Right lobe of liver (tissue), 6 donors: ENCODE data around the gene SPOCK1. TPM values are rescaled to one million over a fixed set of nuclear protein-coding genes. Genes with fewer than 3 reads are reported as not detected.

Experiments
- ATAC-seq, 4 donors: fragments of 200-7000 bp; cut with Tn5 transposase; one replicate each; pipeline ENCODE4 v1.9.1; 2020; ENCODE audit warnings: mild to moderate bottlenecking in 4 of 4, moderate library complexity in 4 of 4
- DNase-seq, 3 donors: peaks; one replicate each; pipeline ENCODE4 v3.0.0-alpha.2; 2020
- H3K27ac ChIP-seq, 3 donors: fragments of 200-600 bp; one replicate each; pipeline ENCODE4 v1.8.0; 2022
- H3K27me3 ChIP-seq, 2 donors: fragments of 200-600 bp; one replicate each; pipeline ENCODE4 v1.8.0; 2022
- H3K36me3 ChIP-seq, 4 donors: fragments of 200-600 bp; sonication (generic) in 1 of 4; one replicate each; pipeline versions ENCODE4 v1.5.1 to v1.8.0; 2017 to 2022; ENCODE audit warnings: control low read depth in 1 of 4
- H3K4me1 ChIP-seq, 4 donors: fragments of 200-600 bp; sonication (generic) in 1 of 4; one replicate each; pipeline versions ENCODE4 v1.5.1 to v1.8.0; 2017 to 2022; ENCODE audit warnings: control low read depth in 1 of 4
- H3K4me3 ChIP-seq, 3 donors: fragments of 200-600 bp; one replicate each; pipeline ENCODE4 v1.8.0; 2022
- H3K9me3 ChIP-seq, 4 donors: fragments of 200-600 bp; sonication (generic) in 1 of 4; one replicate each; pipeline versions ENCODE4 v1.5.1 to v1.8.0; 2017 to 2022; ENCODE audit warnings: control low read depth in 1 of 4
- CTCF ChIP-seq, 4 donors: fragments of 200-600 bp in 3 of 4; fragments of 450-650 bp in 1 of 4; IDR thresholded peaks; one replicate each; pipeline versions ENCODE4 v1.5.1 to v1.8.0; 2016 to 2022; ENCODE audit warnings: antibody characterized with exemption in 4 of 4, mild to moderate bottlenecking in 2 of 4
- POLR2A ChIP-seq: fragments of 450-650 bp; IDR thresholded peaks from one replicate; pipeline ENCODE4 v1.6.1; 2017; ENCODE audit warnings: antibody characterized with exemption, mild to moderate bottlenecking
- WGBS: methylation state at CpG from one replicate; pipeline ENCODE4 v1.1.6; 2018; ENCODE audit warnings: low coverage, low lambda C conversion rate; ENCODE audit not compliant: insufficient coverage; ENCODE audit errors: missing lambda C conversion rate; 5-methylcytosine and 5-hydroxymethylcytosine counted together
- intact Hi-C, 2 donors: fragments of 100-400 bp; cut with DNase I; formaldehyde crosslinking; loops; one replicate each; pipeline versions ENCODE4 v1.11.2 to v1.14.1; 2022
- total RNA-seq, 6 experiments: library from RNA; depleted of rRNA in 2 of 6; stranded (reverse); fragments of >200 nt in 2 of 6; fragmentation: NEBNext Ultra II Directional in 3 of 6; extraction: Animal tissue kit (Norgen Biotek cat#: 25700) in 3 of 6; gene quantifications; one replicate each; pipeline versions ENCODE4 v1.1.0 to v1.2.4, GENCODE V29; 2016 to 2023
- donor health status: DM: no; HTN: yes; CAD: no.
- donor health status: DM: no; HTN: no; CAD: no.
- donor health status: DM: no; HTN: no; CAD: no.
- donor health status: DM: no; HTN: yes; CAD: no.
- donor health status: DM: no; HTN: yes; CAD: no.

The SPOCK1 gene
- total RNA-seq, 6 experiments from 2014 or later, result 0.06 to 0.86 (median 0.15) TPM; not detected in 1

GRCh38 chr5:137101544-137101943, 397.6 kb downstream of the SPOCK1 start:
- Histone ChIP-seq H3K36me3 (no peaks in the 10 kb centered on the region), H3K4me1 (no peaks in the 10 kb centered on the region), H3K9me3 (no peaks in the 10 kb centered on the region), H3K4me3 (no peak overlapping the region), H3K27me3 (no peaks in the 10 kb centered on the region), H3K27ac (no peak overlapping the region)
- DNase-seq, result no peak
- intact Hi-C loops, result no loop called here
- TF ChIP-seq CTCF (IDR thresholded peaks at IDR 0.05) (no peak), POLR2A (no peak)
- no peak for ATAC-seq
- 27% methylated on average over 2 of the region's 2 CpGs for WGBS

- H3K4me1 ChIP-seq, result no peaks in the 10 kb centered on the region
- ATAC-seq, result no peak
Measured at GRCh38 chr5:137099651-137100050, 399.5 kb downstream of the SPOCK1 start.

GRCh38 chr5:137098663-137099062, 400.5 kb downstream of the SPOCK1 start:
- Histone ChIP-seq H3K27ac (no peak overlapping the region), H3K4me1 (no peaks in the 10 kb centered on the region), H3K9me3 (no peaks in the 10 kb centered on the region), H3K27me3 (no peaks in the 10 kb centered on the region), H3K36me3 (no peaks in the 10 kb centered on the region), H3K4me3 (no peak overlapping the region)
- intact Hi-C loops, result no loop called here
- TF ChIP-seq POLR2A, result no peak
- no peak for TF ChIP-seq CTCF (IDR thresholded peaks at IDR 0.05)
- DNase-seq, result no peak
- WGBS, result 43% methylated on average over 3 of the region's 4 CpGs
- ATAC-seq, result no peak

More at GRCh38 chr5:137099651-137100050, 399.5 kb downstream of the SPOCK1 start:
- no peaks in the 10 kb centered on the region for H3K36me3 ChIP-seq
- no peaks in the 10 kb centered on the region for H3K9me3 ChIP-seq
- no peaks in the 10 kb centered on the region for H3K27me3 ChIP-seq
- no peak overlapping the region for H3K27ac ChIP-seq
- H3K4me3 ChIP-seq, result no peak overlapping the region
- TF ChIP-seq POLR2A, result no peak
- no peak for TF ChIP-seq CTCF (IDR thresholded peaks at IDR 0.05)
- WGBS, result 52% methylated on average over 3 of the region's 3 CpGs
- intact Hi-C loops, result no loop called here
- no peak for DNase-seq

GRCh38 chr5:137098238-137098637, 400.9 kb downstream of the SPOCK1 start:
- Histone ChIP-seq H3K4me3 (no peak overlapping the region), H3K36me3 (no peaks in the 10 kb centered on the region), H3K9me3 (no peaks in the 10 kb centered on the region), H3K27ac (no peak overlapping the region), H3K27me3 (no peaks in the 10 kb centered on the region), H3K4me1 (no peaks in the 10 kb centered on the region)
- TF ChIP-seq CTCF (IDR thresholded peaks at IDR 0.05), result no peak
- TF ChIP-seq POLR2A, result no peak
- 0% methylated on average over 1 of the region's 1 CpG for WGBS
- DNase-seq, result no peak
- no peak for ATAC-seq
- intact Hi-C loops, result no loop called here

- Histone ChIP-seq H3K36me3 (no peaks in the 10 kb centered on the region), H3K9me3 (no peaks in the 10 kb centered on the region), H3K4me3 (no peak overlapping the region), H3K4me1 (no peaks in the 10 kb centered on the region), H3K27ac (no peak overlapping the region), H3K27me3 (no peaks in the 10 kb centered on the region)
- 75% methylated on average over 2 of the region's 3 CpGs for WGBS
- ATAC-seq, result no peak
- TF ChIP-seq CTCF (IDR thresholded peaks at IDR 0.05) (no peak), POLR2A (no peak)
- intact Hi-C loops, result no loop called here
- no peak for DNase-seq
Measured at GRCh38 chr5:137097203-137097602, 401.9 kb downstream of the SPOCK1 start.
